Upper lobe of left lung (tissue), 6 donors: ENCODE measurements around the gene TMEM229A. TPM values are rescaled to one million over a fixed set of nuclear protein-coding genes. Genes with fewer than 3 reads are reported as not detected.
"Not testable (repeated sequence)": the region's sequence is repeated elsewhere in the genome, so short reads cannot be mapped to it uniquely, and the experiment has no call there.

Experiments used
- ATAC-seq, 2 donors: fragments of 200-7000 bp; cut with Tn5 transposase; one replicate each; pipeline ENCODE4 v1.9.1; 2022; ENCODE audit warnings: mild to moderate bottlenecking in 2 of 2, moderate library complexity in 2 of 2; ENCODE audit not compliant: low FRiP score in 2 of 2
- DNase-seq, 2 donors: peaks; one replicate each; pipeline ENCODE4 v3.0.0-alpha.2; 2019 to 2020
- H3K27ac ChIP-seq, 4 donors: fragments of 200-600 bp; sonication (generic); one replicate each; pipeline ENCODE4 v1.5.1; 2016 to 2019
- H3K27me3 ChIP-seq, 4 donors: fragments of 200-600 bp; sonication (generic); one replicate each; pipeline ENCODE4 v1.5.1; 2017 to 2019
- H3K36me3 ChIP-seq, 4 donors: fragments of 200-600 bp; sonication (generic); one replicate each; pipeline ENCODE4 v1.5.1; 2016 to 2019
- H3K4me1 ChIP-seq, 4 donors: fragments of 200-600 bp; sonication (generic); one replicate each; pipeline ENCODE4 v1.5.1; 2018 to 2019
- H3K4me3 ChIP-seq, 4 donors: fragments of 200-600 bp; sonication (generic); one replicate each; pipeline ENCODE4 v1.5.1; 2017 to 2019; ENCODE audit warnings: mild to moderate bottlenecking in 2 of 4, moderate library complexity in 1 of 4
- H3K9me3 ChIP-seq, 4 donors: fragments of 200-600 bp; sonication (generic); one replicate each; pipeline ENCODE4 v1.5.1; 2018 to 2019
- CTCF ChIP-seq, 6 experiments: fragments of 450-650 bp in 4 of 6; fragments of 200-600 bp in 2 of 6; sonication (generic) in 2 of 6; IDR thresholded peaks; one replicate each; pipeline ENCODE4 v1.5.1; 2016 to 2019; ENCODE audit warnings: antibody characterized with exemption in 6 of 6
- EP300 ChIP-seq, 4 donors: sonication (generic); formaldehyde crosslinking; IDR thresholded peaks; one replicate each; pipeline ENCODE4 v1.5.1; 2017; ENCODE audit warnings: antibody characterized with exemption in 4 of 4, control low read depth in 2 of 4
- POLR2A ChIP-seq, 4 donors: fragments of 450-650 bp; IDR thresholded peaks; one replicate each; pipeline ENCODE4 v1.5.1; 2016 to 2017; ENCODE audit warnings: antibody characterized with exemption in 4 of 4, mild to moderate bottlenecking in 2 of 4
- POLR2AphosphoS5 ChIP-seq, 2 donors: sonication (generic); formaldehyde crosslinking; IDR thresholded peaks; one replicate each; pipeline ENCODE4 v1.5.1; 2017; ENCODE audit warnings: antibody characterized with exemption in 2 of 2
- WGBS, 2 donors: methylation state at CpG; one replicate each; pipeline ENCODE4 v1.1.5; 2017 to 2018; 5-methylcytosine and 5-hydroxymethylcytosine counted together
- total RNA-seq, 6 donors: library from RNA; depleted of rRNA in 4 of 6; stranded (reverse); fragments of >200 nt in 4 of 6; gene quantifications; one replicate each; pipeline versions ENCODE4 v1.1.0 to v1.2.1, GENCODE V29; 2016 to 2021
- donor health status: DM: no; HTN: no; CAD: no; lungs with moderate emphysema.
- donor health status: DM: no; HTN: yes; CAD: no; lungs with severe emphysema.

TMEM229A gene
- total RNA-seq, 6 donors from 2014 or later: 0.14 TPM; not detected in 5

- Histone ChIP-seq H3K4me3 (no peak overlapping the region), H3K27me3 (no peaks in the 10 kb centered on the region), H3K36me3 (no peaks in the 10 kb centered on the region), H3K27ac (no peak overlapping the region), H3K4me1 (no peaks in the 10 kb centered on the region), H3K9me3 (no peaks in the 10 kb centered on the region)
- no peak for ATAC-seq
- TF ChIP-seq EP300 (IDR thresholded peaks at IDR 0.05) (no peak), POLR2AphosphoS5 (IDR thresholded peaks at IDR 0.05) (no peak), POLR2A (IDR thresholded peaks at IDR 0.05) (no peak), CTCF (IDR thresholded peaks at IDR 0.05) (no peak)
- 87 to 88% methylated on average over 2 of the region's 2 CpGs for WGBS, 2 donors
- DNase-seq: no peak
Observed at GRCh38 chr7:124042826-124043225, 10.0 kb upstream of the TMEM229A start.

GRCh38 chr7:124041439-124041838, 8.6 kb upstream of the TMEM229A start:
- TF ChIP-seq CTCF (IDR thresholded peaks at IDR 0.05) (no peak), EP300 (IDR thresholded peaks at IDR 0.05) (no peak), POLR2AphosphoS5 (IDR thresholded peaks at IDR 0.05) (no peak), POLR2A (IDR thresholded peaks at IDR 0.05) (no peak)
- WGBS, 2 donors: 55 to 76% methylated on average over 2 of the region's 2 CpGs
- ATAC-seq: no peak

GRCh38 chr7:124037902-124038301, 5.0 kb upstream of the TMEM229A start:
- not testable (repeated sequence) for ATAC-seq, DNase-seq, H3K27me3 ChIP-seq, H3K36me3 ChIP-seq, H3K27ac ChIP-seq, H3K9me3 ChIP-seq, H3K4me1 ChIP-seq, H3K4me3 ChIP-seq
- 70 to 71% methylated on average over 5 of the region's 5 CpGs for WGBS, 2 donors

More at GRCh38 chr7:124041439-124041838, 8.6 kb upstream of the TMEM229A start:
- Histone ChIP-seq H3K27me3 (no peaks in the 10 kb centered on the region), H3K9me3 (no peaks in the 10 kb centered on the region), H3K4me1 (no peaks in the 10 kb centered on the region), H3K36me3 (no peaks in the 10 kb centered on the region), H3K27ac (no peak overlapping the region), H3K4me3 (no peak overlapping the region)
- no peak for DNase-seq

- TF ChIP-seq CTCF (IDR thresholded peaks at IDR 0.05) (no peak), EP300 (IDR thresholded peaks at IDR 0.05) (no peak), POLR2AphosphoS5 (IDR thresholded peaks at IDR 0.05) (no peak), POLR2A (IDR thresholded peaks at IDR 0.05) (no peak)
- Histone ChIP-seq H3K36me3 (no peaks in the 10 kb centered on the region), H3K4me3 (no peak overlapping the region), H3K9me3 (no peaks in the 10 kb centered on the region), H3K4me1 (peaks cover 17 to 21% (median 17%) of the 10 kb centered on the region in 4 donors), H3K27ac (no peak overlapping the region), H3K27me3 (peaks cover 0 to 20% (median 9%) of the 10 kb centered on the region in 4 donors)
- ATAC-seq: no peak
- 83 to 87% methylated on average over 3 of the region's 3 CpGs for WGBS, 2 donors
- no peak for DNase-seq
Observed at GRCh38 chr7:124035706-124036105, 2.8 kb upstream of the TMEM229A start.

- Histone ChIP-seq H3K27ac (no peak overlapping the region), H3K36me3 (no peaks in the 10 kb centered on the region), H3K27me3 (peaks cover 0 to 20% (median 9%) of the 10 kb centered on the region in 4 donors), H3K9me3 (no peaks in the 10 kb centered on the region), H3K4me1 (peaks cover 17 to 21% (median 18%) of the 10 kb centered on the region in 4 donors), H3K4me3 (no peak overlapping the region)
- no peak for DNase-seq
- no peak for ATAC-seq
- WGBS, 2 donors: 44 to 90% methylated on average over 1 of the region's 1 CpG
- no peak for TF ChIP-seq EP300 (IDR thresholded peaks at IDR 0.05)
- TF ChIP-seq POLR2AphosphoS5 (IDR thresholded peaks at IDR 0.05): no peak
- TF ChIP-seq CTCF (IDR thresholded peaks at IDR 0.05): no peak
- TF ChIP-seq POLR2A (IDR thresholded peaks at IDR 0.05): no peak
Observed at GRCh38 chr7:124034754-124035100, 1.9 kb upstream of the TMEM229A start.
